ENCODE measurements around the gene TTLL10.

- TF ChIP-seq SUZ12 (IDR thresholded peaks at IDR 0.05; ENCODE audit: extremely low read depth, insufficient read depth, insufficient read length) (no peak), ZNF274 (IDR thresholded peaks at IDR 0.05; ENCODE audit: low read depth, low read length) (no peak)
Measured at GRCh38 chr1:1171546-1172340, 1.9 kb upstream of the TTLL10 start.

Measured in NT2/D1 (cell line).